Transverse colon (tissue), 4 donors: ENCODE measurements around the gene HDAC9. TPM values are rescaled to one million over a fixed set of nuclear protein-coding genes. Genes with fewer than 3 reads are reported as not detected.

ENCODE experiments used
- DNase-seq: peaks from one replicate; pipeline ENCODE4 v3.0.0-alpha.2; 2019
- H3K27ac ChIP-seq, 4 donors: fragments of 200-600 bp; sonication (generic); 2 replicates each; pipeline ENCODE4 v1.5.1; 2016 to 2018; ENCODE audit warnings: inconsistent platforms in 4 of 4
- H3K27me3 ChIP-seq: fragments of 200-600 bp; sonication (generic); 2 replicates; pipeline ENCODE4 v1.5.1; 2017; ENCODE audit warnings: inconsistent platforms
- H3K36me3 ChIP-seq, 4 donors: fragments of 200-600 bp; sonication (generic); 2 replicates each; pipeline ENCODE4 v1.5.1; 2017 to 2019; ENCODE audit warnings: inconsistent platforms in 4 of 4
- H3K4me1 ChIP-seq, 4 donors: fragments of 200-600 bp; sonication (generic); 2 replicates each; pipeline ENCODE4 v1.5.1; 2017 to 2020; ENCODE audit warnings: inconsistent platforms in 4 of 4
- H3K4me3 ChIP-seq, 4 donors: fragments of 200-600 bp; sonication (generic); 1 replicate in 1 of 4; 2 replicates in 3 of 4; pipeline versions ENCODE4 v1.5.1 to v1.6.1; 2017 to 2019; ENCODE audit warnings: inconsistent platforms in 4 of 4
- H3K9me3 ChIP-seq, 2 donors: fragments of 200-600 bp; sonication (generic); 2 replicates each; pipeline ENCODE4 v1.5.1; 2017 to 2019; ENCODE audit warnings: inconsistent platforms in 2 of 2
- EP300 ChIP-seq: sonication (generic); formaldehyde crosslinking; IDR thresholded peaks from one replicate; pipeline ENCODE4 v1.6.1; 2017; ENCODE audit warnings: antibody characterized with exemption, low read depth
- POLR2A ChIP-seq: fragments of 450-650 bp; IDR thresholded peaks from one replicate; pipeline ENCODE4 v1.6.1; 2016; ENCODE audit warnings: antibody characterized with exemption, mild to moderate bottlenecking, moderate library complexity
- POLR2AphosphoS5 ChIP-seq, 3 donors: sonication (generic); formaldehyde crosslinking; IDR thresholded peaks; one replicate each; pipeline ENCODE4 v1.6.1; 2016; ENCODE audit warnings: antibody characterized with exemption in 3 of 3
- WGBS, 2 donors: methylation state at CpG; one replicate each; pipeline ENCODE4 v1.1.5; 2018; ENCODE audit warnings: low coverage in 1 of 2; 5-methylcytosine and 5-hydroxymethylcytosine counted together
- in situ Hi-C, 4 donors: fragments of 200-750 bp; cut with MboI; loops; one replicate each; pipeline versions ENCODE4 v1.15.0 to v1.15.1; 2017; ENCODE audit warnings: low sequenced_read_pairs in 3 of 4, low pct_ligation_motif_present in 1 of 4, low pct_unique_long_range_greater_than_20kb in 1 of 4
- intact Hi-C: fragments of 100-400 bp; cut with DNase I; formaldehyde crosslinking; loops from one replicate; pipeline ENCODE4 v1.15.1; 2023; ENCODE audit warnings: low total_unique reads
- total RNA-seq, 4 donors: library from RNA; depleted of rRNA; stranded (reverse); fragments of >200 nt; gene quantifications; one replicate each; pipeline ENCODE4 v1.1.0, GENCODE V29; 2016
- TF ChIP-seq, protein P1 (sequence below), 5 experiments: fragments of 200-600 bp in 3 of 5; fragments of 450-650 bp in 2 of 5; sonication (generic) in 3 of 5; IDR thresholded peaks; 1 replicate in 2 of 5; 2 replicates in 3 of 5; pipeline ENCODE4 v1.5.1; 2016 to 2017; ENCODE audit warnings: antibody characterized with exemption in 5 of 5, inconsistent platforms in 3 of 5, mild to moderate bottlenecking in 2 of 5, moderate library complexity in 1 of 5

The HDAC9 gene
- total RNA-seq, 4 donors from 2014 or later: 6.0 to 47.5 (median 33.7) TPM

- no peak for DNase-seq
- in situ Hi-C loops: no loop called here
- Histone ChIP-seq H3K4me3 (no peak overlapping the region), H3K27me3 (no peaks in the 10 kb centered on the region), H3K36me3 (no peaks in the 10 kb centered on the region), H3K9me3 (no peaks in the 10 kb centered on the region), H3K27ac (no peak overlapping the region), H3K4me1 (no peaks in the 10 kb centered on the region)
- intact Hi-C loops: no loop called here
- TF ChIP-seq POLR2A (no peak), POLR2AphosphoS5 (IDR thresholded peaks at IDR 0.05) (no peak), EP300 (no peak)
- TF ChIP-seq, protein P1, sequence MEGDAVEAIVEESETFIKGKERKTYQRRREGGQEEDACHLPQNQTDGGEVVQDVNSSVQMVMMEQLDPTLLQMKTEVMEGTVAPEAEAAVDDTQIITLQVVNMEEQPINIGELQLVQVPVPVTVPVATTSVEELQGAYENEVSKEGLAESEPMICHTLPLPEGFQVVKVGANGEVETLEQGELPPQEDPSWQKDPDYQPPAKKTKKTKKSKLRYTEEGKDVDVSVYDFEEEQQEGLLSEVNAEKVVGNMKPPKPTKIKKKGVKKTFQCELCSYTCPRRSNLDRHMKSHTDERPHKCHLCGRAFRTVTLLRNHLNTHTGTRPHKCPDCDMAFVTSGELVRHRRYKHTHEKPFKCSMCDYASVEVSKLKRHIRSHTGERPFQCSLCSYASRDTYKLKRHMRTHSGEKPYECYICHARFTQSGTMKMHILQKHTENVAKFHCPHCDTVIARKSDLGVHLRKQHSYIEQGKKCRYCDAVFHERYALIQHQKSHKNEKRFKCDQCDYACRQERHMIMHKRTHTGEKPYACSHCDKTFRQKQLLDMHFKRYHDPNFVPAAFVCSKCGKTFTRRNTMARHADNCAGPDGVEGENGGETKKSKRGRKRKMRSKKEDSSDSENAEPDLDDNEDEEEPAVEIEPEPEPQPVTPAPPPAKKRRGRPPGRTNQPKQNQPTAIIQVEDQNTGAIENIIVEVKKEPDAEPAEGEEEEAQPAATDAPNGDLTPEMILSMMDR (IDR thresholded peaks at IDR 0.05): no peak
These were observed 326.0 kb downstream of the HDAC9 start for GRCh38 chr7:18821554-18821953.

DNA sequence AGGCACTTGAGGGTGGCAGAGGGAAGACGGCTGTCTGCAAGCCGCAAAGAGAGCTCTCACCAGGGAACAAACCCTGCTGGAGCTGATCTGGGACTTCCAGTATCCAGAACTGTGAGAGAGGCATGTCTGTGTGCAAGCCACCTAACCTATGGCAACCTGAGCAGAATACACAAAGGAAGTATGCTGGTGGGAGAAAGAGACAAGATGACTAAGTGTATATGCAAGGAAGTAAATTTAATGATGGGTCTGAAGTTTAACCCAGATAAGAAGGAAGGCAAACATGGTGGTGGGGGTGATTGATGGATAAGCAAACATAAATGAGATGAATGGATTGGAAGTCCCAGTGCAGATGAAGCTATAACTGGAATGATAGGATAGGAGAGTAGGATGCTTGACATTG is 328.6 kb downstream of the HDAC9 start:
- no peak overlapping the region for H3K27ac ChIP-seq
- no peak for DNase-seq
- TF ChIP-seq EP300: no peak
- TF ChIP-seq POLR2AphosphoS5 (IDR thresholded peaks at IDR 0.05): no peak
- TF ChIP-seq, protein P1 (IDR thresholded peaks at IDR 0.05): no peak
- TF ChIP-seq POLR2A: no peak
- in situ Hi-C loops: no loop called here
- 92% methylated on average over 2 of the region's 2 CpGs; no CpG with 5 or more reads in 1 of the 2 donors for WGBS, 2 donors
- intact Hi-C loops: no loop called here
- peaks cover 0 to 7% (median under 1%) of the 10 kb centered on the region in 4 donors for H3K4me1 ChIP-seq
- no peaks in the 10 kb centered on the region for H3K9me3 ChIP-seq
- H3K4me3 ChIP-seq: no peak overlapping the region
- H3K27me3 ChIP-seq: no peaks in the 10 kb centered on the region
- no peaks in the 10 kb centered on the region for H3K36me3 ChIP-seq

GRCh38 chr7:18828260-18828993 is 332.9 kb downstream of the HDAC9 start:
- Histone ChIP-seq H3K4me3 (no peak overlapping the region), H3K36me3 (no peaks in the 10 kb centered on the region), H3K4me1 (peaks cover 0 to 17% (median 6%) of the 10 kb centered on the region in 4 donors), H3K9me3 (no peaks in the 10 kb centered on the region), H3K27me3 (no peaks in the 10 kb centered on the region), H3K27ac (no peak overlapping the region)
- in situ Hi-C loops (no loop called here), intact Hi-C loops (no loop called here)
- DNase-seq: no peak
- WGBS, 2 donors: 74 to 78% methylated on average over 4 to 6 of the region's 6 CpGs
- TF ChIP-seq, protein P1 (IDR thresholded peaks at IDR 0.05): no peak
- TF ChIP-seq EP300 (no peak), POLR2A (no peak), POLR2AphosphoS5 (IDR thresholded peaks at IDR 0.05) (no peak)

DNA sequence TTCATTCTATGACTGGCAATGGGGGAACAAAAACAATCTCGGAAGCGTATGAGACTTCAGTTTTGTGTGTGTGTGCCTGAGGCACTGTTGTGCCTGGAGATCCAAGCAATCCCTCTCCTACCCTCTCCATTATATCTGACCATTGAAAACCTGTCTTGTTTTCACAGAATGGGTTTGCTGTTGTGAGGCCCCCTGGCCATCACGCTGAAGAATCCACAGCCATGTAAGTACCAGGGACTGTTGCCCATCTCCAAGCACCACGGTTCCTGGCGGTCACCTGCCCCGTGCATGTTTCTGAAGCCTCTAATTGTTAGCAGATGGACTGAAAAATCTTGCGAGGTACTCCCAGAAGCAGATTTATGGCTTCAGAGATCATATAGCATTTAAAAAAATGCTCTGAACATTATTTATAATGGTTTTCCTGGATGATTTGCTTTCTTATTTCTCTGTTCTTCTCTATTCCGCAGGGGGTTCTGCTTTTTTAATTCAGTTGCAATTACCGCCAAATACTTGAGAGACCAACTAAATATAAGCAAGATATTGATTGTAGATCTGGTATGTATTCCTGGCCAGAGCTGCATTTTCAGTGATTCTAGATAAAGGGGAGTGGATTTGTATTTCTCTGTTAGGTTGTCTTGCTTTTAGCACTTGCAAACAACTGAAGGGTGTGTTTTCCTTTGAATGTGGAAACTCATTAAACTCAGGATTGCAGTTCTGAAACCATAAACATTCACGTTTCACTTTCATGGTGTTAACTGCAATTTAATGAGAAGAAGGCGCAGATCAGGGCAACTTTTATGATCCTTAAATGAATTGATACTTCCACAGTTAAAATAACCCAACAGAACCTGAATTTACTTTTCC is 333.7 kb downstream of the HDAC9 start:
- no peak overlapping the region for H3K4me3 ChIP-seq
- no peaks in the 10 kb centered on the region for H3K9me3 ChIP-seq
- TF ChIP-seq, protein P1 (IDR thresholded peaks at IDR 0.05): no peak
- H3K27ac ChIP-seq: no peak overlapping the region
- in situ Hi-C loops: no loop called here
- H3K27me3 ChIP-seq: no peaks in the 10 kb centered on the region
- H3K36me3 ChIP-seq: no peaks in the 10 kb centered on the region
- intact Hi-C loops: no loop called here
- DNase-seq: no peak
- H3K4me1 ChIP-seq: peaks cover 0 to 17% (median 6%) of the 10 kb centered on the region in 4 donors
- WGBS, 2 donors: 43 to 58% methylated on average over 6 to 11 of the region's 11 CpGs
